PC-9 (cell line): ENCODE data around the gene RICTOR.

Experiments used
- EZH2 ChIP-seq: fragments of 200-600 bp; sonication (generic); IDR thresholded peaks from 2 replicates; pipeline ENCODE4 v1.8.0; 2017; ENCODE audit warnings: antibody characterized with exemption, low read depth
- TF ChIP-seq, protein P1 (sequence below): fragments of 200-600 bp; sonication (generic); conservative IDR thresholded peaks from 2 replicates; pipeline ENCODE4 v1.6.1; 2017; ENCODE audit warnings: mixed run types, antibody characterized with exemption, mild to moderate bottlenecking, moderate library complexity

DNA sequence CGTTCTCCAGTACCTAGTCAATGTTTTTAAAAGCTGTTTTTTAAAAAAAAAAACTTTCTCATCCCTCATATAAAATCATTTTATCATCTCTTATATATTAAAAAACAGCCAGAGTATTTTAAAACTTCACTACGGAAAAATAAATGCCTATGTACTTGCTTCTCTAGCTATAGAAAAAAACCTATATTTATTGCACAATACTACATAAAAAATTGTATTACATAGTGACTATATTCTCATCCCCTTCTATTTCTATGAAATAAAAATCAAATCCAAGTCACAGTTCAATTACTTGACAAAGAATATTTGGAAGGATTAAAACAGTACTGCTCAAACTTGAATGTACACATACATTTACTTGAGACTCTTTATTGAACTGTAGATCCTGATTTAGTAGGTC lies 56.7 kb downstream of the RICTOR start:
- no peak for TF ChIP-seq EZH2
- TF ChIP-seq, protein P1, sequence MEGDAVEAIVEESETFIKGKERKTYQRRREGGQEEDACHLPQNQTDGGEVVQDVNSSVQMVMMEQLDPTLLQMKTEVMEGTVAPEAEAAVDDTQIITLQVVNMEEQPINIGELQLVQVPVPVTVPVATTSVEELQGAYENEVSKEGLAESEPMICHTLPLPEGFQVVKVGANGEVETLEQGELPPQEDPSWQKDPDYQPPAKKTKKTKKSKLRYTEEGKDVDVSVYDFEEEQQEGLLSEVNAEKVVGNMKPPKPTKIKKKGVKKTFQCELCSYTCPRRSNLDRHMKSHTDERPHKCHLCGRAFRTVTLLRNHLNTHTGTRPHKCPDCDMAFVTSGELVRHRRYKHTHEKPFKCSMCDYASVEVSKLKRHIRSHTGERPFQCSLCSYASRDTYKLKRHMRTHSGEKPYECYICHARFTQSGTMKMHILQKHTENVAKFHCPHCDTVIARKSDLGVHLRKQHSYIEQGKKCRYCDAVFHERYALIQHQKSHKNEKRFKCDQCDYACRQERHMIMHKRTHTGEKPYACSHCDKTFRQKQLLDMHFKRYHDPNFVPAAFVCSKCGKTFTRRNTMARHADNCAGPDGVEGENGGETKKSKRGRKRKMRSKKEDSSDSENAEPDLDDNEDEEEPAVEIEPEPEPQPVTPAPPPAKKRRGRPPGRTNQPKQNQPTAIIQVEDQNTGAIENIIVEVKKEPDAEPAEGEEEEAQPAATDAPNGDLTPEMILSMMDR = no peak
